Measurements from ENCODE around the gene DYRK1B.
A peak's percentile ranks its signal among the peaks of the same experiment; 100 is the strongest.
"Not testable (repeated sequence)": the region's sequence is repeated elsewhere in the genome, so short reads cannot be mapped to it uniquely, and the experiment has no call there.

Gene DYRK1B

GRCh38 chr19:39833464-39834286 lies at the start of gene DYRK1B:
TSS of gene DYRK1B (minus strand) at chr19:39834162. CDS start at chr19:39831867, 2,295 bp downstream.
- DNase-seq = peak; percentile 94

GRCh38 chr19:39882645-39883044 lies 48.7 kb upstream of the DYRK1B start:
- not testable (repeated sequence) for DNase-seq

GRCh38 chr19:39881495-39882110 lies 47.6 kb upstream of the DYRK1B start:
- DNase-seq = peak; percentile 23

- DNase-seq = not testable (repeated sequence)
These were observed 46.3 kb upstream of the DYRK1B start for GRCh38 chr19:39880241-39880640.

GRCh38 chr19:39879796-39880195 lies 45.8 kb upstream of the DYRK1B start:
- not testable (repeated sequence) for DNase-seq

- DNase-seq = not testable (repeated sequence)
These were observed 44.9 kb upstream of the DYRK1B start for GRCh38 chr19:39878866-39879265.

GRCh38 chr19:39878398-39878797 lies 44.4 kb upstream of the DYRK1B start:
- no peak for DNase-seq

- DNase-seq = not testable (repeated sequence)
These were observed 44.0 kb upstream of the DYRK1B start for GRCh38 chr19:39877982-39878381.

GRCh38 chr19:39877488-39877887 lies 43.5 kb upstream of the DYRK1B start:
- not testable (repeated sequence) for DNase-seq

GRCh38 chr19:39876486-39876885 lies 42.5 kb upstream of the DYRK1B start:
- DNase-seq = not testable (repeated sequence)

- DNase-seq = not testable (repeated sequence)
These were observed 41.5 kb upstream of the DYRK1B start for GRCh38 chr19:39875401-39875864.

- DNase-seq = no peak
These were observed 40.4 kb upstream of the DYRK1B start for GRCh38 chr19:39874404-39874803.

GRCh38 chr19:39873385-39873784 lies 39.4 kb upstream of the DYRK1B start:
- DNase-seq = no peak

GRCh38 chr19:39871886-39872866 lies 38.2 kb upstream of the DYRK1B start:
- DNase-seq = no peak

- no peak for DNase-seq
These were observed 37.4 kb upstream of the DYRK1B start for GRCh38 chr19:39871362-39871761.

GRCh38 chr19:39870171-39870971 lies 36.4 kb upstream of the DYRK1B start:
- no peak for DNase-seq

GRCh38 chr19:39867952-39868351 lies 34.0 kb upstream of the DYRK1B start:
- DNase-seq = no peak

- no peak for DNase-seq
These were observed 33.2 kb upstream of the DYRK1B start for GRCh38 chr19:39867133-39867532.

GRCh38 chr19:39865953-39866352 lies 32.0 kb upstream of the DYRK1B start:
- DNase-seq = no peak

GRCh38 chr19:39865186-39865585 lies 31.2 kb upstream of the DYRK1B start:
- no peak for DNase-seq

GRCh38 chr19:39864118-39864517 lies 30.2 kb upstream of the DYRK1B start:
- DNase-seq = no peak

- DNase-seq = no peak
These were observed 24.6 kb upstream of the DYRK1B start for GRCh38 chr19:39858541-39858940.

Data from NCI-H226 (cell line).